Stimulated activated CD8-positive, alpha-beta memory T cell treated with anti-CD3 and anti-CD28 coated beads, Interleukin-2, amount 100 ng/mL, for 1 hour (primary cell): ENCODE data around the gene SLFN5.
"Not testable (repeated sequence)": the region's sequence is repeated elsewhere in the genome, so short reads cannot be mapped to it uniquely, and the experiment has no call there.

ENCODE experiments used
- DNase-seq, 2 donors: peaks; one replicate each; pipeline ENCODE4 v3.0.0-alpha.2; 2020; ENCODE audit warnings: low read depth in 2 of 2

SLFN5 gene

DNA sequence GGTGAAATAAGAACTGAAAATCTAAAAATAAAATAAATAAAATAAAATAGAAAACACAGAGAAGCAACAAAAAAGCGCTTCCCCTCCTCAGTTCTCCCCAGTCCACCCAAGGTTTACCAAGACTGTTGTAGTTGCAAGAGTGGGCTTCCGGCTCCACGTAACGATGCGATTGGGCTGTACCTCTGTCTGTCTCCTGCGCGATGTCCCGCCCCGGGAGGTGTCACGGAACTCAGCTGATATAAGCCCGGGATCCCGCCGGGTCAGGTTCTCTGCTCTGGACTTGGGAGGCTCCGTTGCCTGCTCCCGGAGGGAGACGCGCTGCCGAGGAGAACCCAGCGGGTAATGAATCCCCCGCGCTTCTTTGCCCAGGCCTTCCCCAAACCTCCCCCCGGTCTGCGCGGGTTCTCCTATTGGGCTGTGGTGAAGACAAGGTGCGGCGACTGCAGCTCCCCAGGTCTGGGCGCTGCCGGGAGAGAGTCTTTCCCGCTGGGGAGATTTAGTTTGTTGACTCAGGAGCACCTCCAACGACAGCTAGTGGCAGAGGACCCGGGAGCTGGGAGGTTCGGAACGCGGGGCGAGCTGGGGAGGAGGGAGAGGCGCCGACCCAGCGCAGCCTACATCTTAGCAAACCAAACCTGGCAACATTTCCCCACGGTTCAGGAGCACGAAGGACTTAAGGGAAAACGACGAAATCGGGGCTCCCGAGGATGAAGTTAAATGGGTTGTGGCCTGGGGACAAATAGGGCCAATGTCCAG, at the start of gene SLFN5:
Gene SLFN5, plus strand, starts transcription at position 268 of the 756 bp plus-strand sequence. CDS start 15,619 bp downstream, outside the sequence.
- peak; percentile 91 to 92 for DNase-seq

DNA sequence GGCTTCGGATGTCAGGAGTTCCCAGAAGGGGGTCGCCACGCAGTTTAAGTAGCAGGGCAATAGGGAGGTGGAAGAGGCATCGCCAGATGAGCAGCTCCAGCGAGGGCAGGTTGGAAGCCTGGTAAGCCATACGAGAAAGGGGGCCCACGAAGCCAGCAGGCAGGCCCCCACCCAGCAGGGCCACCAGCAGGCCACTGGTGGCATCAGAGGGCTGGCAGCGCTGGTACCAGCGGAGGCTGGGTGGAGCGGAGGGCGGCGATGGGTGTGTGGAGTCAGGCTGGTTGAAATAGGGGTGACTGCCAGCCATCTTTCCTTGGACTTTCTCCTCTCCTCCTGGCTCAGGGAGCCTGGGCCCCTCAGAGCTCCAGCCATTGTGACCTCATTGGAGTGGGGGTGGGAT, 48.9 kb upstream of the SLFN5 start, which contains the start of gene SLC35G3:
Gene SLC35G3, minus strand, starts transcription at position 393 of the 400 bp plus-strand sequence. Its CDS starts 86 bp downstream, at position 307.
- DNase-seq = not testable (repeated sequence)

DNA sequence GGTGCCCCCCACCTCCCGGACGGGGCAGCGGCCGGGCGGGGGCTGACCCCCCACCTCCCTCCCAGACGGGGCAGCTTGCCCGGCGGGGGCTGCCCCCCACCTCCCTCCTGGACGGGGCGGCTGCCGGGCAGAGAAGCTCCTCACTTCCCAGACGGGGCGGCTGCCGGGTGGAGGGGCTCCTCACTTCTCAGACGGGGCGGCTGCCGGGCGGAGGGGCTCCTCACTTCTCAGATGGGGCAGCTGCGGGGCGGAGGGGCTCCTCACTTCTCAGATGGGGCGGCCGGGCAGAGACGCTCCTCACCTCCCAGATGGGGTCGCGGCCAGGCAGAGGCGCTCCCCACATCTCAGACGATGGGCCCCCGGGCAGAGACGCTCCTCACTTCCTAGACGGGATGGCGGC, 47.8 kb upstream of the SLFN5 start:
- DNase-seq = not testable (repeated sequence)

GRCh38 chr17:35202582-35202981, 40.3 kb upstream of the SLFN5 start:
- not testable (repeated sequence) for DNase-seq

DNA sequence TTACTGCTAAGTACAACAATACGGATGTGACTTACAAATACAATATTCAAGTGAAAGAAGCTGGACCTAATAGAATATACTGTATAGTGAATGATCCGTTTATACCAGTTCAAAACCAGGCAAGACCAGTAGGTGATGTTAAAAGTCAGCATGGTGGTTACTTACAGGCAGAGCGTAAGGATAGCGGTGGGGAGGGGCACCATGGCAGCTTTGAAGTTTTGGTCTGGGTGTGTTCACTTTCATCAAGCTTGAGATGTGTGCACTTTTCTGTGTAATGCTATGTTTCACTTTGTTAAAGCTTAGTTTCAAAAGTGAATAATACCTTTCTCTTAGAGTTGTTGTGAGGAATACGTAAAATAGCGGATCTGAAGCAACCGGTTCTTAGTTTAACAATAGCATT, 32.1 kb upstream of the SLFN5 start:
- DNase-seq = no peak

GRCh38 chr17:35212668-35213067, 30.2 kb upstream of the SLFN5 start:
- no peak for DNase-seq

DNA sequence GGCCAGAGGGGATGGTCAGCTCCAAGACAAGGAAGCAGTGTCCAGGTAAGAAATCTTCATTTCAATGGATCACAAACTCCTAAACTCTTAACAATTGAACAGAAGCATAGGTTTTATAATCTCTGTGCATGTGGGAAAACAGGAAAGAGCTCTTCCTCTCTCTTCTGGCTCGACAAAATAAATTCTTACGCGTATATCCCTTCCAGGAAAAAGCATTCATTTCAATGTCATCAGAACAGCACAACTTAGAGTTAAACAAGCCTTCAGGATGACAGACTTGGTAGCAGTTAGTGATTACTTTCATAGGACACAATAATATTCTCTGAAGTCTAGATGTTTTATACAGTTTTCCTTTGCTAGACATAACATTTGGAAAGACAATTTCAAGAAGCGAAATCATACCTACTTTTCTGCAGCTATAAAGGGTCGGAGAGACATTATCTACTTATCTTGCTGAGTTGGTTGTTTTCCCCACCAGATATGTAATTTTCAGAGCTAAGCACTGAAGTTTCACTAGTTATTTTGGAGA, 29.4 kb upstream of the SLFN5 start:
- no peak for DNase-seq

- no peak for DNase-seq
These were observed 28.7 kb upstream of the SLFN5 start for GRCh38 chr17:35214192-35214591.

- DNase-seq = no peak
These were observed 28.1 kb upstream of the SLFN5 start for GRCh38 chr17:35214631-35215273.

DNA sequence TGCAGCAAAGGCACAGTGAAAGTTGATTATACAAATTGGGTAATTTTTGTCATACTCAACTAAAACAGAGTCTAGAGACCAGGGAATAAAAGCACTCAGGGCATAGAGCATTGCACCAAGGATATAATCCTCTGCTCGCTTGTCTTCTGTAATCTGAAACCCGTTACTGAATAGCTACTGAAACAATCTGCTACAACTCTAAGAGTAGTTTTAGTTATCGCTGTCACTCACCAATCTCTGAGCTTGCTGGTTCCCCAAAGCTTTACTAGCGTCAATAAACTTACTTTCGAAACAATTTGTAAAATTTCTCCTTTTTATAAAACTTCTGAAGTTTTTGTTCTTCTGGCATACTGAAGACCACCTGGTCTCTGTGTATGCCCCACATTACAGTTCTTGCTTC, 25.8 kb upstream of the SLFN5 start:
- no peak for DNase-seq

DNA sequence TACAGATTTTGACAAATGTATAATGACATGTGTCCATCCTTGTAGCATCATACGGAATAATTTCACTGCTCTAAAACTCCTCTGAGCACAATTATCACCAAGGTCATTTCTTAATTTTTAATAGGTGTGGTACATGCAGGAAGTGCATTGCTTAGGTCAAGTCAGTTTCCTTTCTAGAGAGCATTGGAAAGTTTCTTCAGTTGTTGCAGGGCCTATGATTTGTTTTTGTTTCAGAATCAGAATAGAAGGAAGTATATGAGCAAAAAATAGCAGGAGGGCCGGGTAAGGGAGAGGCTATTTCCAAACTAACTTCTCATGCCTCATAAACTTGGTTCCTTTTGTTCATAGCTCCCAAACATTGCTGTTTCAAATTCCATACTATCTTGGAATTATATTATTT, 24.0 kb upstream of the SLFN5 start:
- no peak for DNase-seq

DNA sequence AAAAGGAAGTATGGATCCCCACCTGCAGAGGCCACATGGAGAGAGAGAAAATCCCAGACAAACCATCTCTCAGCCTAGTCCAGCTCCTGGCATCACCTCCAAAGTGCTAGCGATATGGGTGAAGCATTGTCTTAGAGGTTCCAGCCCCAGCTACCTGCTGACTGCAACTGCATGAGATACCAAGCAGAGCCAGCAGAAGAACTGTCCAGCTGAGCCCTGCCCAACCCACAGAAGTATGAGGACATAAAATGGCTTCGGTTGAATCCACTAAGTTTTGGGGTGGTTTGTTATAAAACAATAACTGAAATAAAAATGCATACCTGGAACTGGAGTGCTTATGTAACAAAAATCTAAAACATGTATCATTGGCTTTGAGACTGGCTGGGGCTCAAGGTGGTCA, 20.4 kb upstream of the SLFN5 start:
- DNase-seq = no peak

DNA sequence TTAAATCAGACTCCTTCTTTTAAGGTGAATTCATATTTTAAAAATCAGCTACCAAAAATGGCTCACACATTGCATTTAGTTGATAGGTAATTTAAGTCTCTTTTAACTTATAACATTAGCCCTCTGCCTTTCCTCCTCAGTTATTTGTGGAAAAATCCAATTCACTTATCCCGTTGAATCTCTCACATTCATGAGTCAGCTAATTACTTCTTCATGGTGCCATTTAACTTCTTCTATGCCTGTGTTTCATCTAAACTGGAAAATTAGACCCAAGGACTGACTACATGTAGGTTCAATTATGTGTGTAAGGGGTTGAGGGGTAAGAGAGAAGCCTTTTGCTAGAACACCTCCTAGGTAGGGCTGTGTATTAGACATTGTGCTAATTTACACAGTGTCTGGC, 18.4 kb upstream of the SLFN5 start:
- no peak for DNase-seq

- DNase-seq = no peak
These were observed 15.3 kb upstream of the SLFN5 start for GRCh38 chr17:35227546-35227945.

DNA sequence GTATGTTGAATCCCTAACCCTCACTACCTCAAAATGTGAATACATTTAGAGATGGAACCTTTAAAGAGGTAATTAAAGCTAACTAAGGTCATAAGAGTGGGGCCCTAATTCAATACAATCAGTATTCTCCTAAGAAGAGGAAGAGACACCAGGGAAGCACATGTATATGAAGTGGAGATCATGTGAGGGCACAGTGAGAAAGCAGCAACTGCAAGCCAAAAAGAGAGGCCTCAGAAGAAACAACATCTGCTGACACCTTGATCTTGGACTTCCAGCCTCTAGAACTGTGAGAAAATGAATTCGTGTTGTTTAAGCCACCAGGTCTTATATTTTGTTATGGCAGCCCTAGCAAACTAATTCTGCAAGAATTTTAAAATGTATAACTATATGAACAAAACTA, 13.2 kb upstream of the SLFN5 start:
- no peak for DNase-seq

DNA sequence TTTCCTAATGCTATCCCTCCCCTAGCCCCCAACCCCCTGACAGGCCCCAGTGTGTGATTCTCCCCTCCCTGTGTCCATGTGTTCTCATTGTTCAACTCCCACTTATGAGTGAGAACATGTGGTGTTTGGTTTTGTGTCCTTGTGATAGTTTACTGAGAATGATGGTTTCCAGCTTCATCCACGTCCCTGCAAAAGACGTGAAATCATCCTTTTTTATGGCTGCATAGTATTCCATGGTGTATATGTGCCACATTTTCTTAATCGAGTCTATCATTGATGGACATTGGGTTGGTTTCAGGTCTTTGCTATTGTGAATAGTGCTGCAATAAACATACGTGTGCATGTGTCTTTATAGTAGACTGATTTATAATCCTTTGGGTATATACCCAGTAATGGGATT, 8.6 kb upstream of the SLFN5 start:
- DNase-seq = not testable (repeated sequence)

DNA sequence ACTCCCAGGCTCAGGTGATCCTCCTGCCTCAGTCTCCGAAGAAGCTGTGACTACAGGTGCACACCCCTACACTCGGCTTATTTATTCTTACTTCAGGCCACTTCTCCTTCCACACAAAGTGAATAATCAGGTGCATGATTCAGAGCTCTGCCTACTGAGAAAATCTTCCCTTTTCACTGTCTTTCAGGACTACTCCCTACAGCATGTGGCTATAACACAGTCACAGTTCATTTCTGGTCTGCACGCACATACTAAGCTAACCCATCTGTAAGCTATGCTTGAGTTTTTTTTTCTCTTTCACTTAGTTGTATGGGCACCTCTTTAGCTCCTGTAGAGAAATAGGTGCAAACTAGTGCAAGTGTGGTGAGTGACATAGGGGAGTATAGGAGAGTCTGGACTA, 7.6 kb upstream of the SLFN5 start:
- no peak for DNase-seq

- DNase-seq = no peak
These were observed 7.0 kb upstream of the SLFN5 start for GRCh38 chr17:35235917-35236316.

DNA sequence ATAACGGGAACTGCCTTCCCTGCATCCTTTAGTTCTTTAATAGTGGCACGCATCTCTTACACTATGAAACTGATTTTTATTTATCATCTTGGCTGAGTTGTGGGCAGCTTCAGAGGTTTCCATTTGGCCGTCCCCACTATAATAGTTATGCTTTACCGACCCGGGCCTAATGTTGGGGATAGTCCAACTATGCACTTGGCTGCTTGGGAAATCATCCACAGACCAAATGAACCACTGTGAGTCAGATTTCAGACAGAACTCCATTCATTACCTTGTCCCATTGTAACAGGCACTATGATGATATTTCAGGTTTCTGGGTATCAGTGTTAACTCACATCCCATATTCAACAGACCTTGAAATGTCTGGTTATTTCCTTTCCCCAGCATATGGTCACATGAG, 6.1 kb upstream of the SLFN5 start:
- DNase-seq = no peak

- DNase-seq = no peak
These were observed 4.1 kb upstream of the SLFN5 start for GRCh38 chr17:35238821-35239220.

GRCh38 chr17:35239823-35240222, 3.0 kb upstream of the SLFN5 start:
- no peak for DNase-seq

DNA sequence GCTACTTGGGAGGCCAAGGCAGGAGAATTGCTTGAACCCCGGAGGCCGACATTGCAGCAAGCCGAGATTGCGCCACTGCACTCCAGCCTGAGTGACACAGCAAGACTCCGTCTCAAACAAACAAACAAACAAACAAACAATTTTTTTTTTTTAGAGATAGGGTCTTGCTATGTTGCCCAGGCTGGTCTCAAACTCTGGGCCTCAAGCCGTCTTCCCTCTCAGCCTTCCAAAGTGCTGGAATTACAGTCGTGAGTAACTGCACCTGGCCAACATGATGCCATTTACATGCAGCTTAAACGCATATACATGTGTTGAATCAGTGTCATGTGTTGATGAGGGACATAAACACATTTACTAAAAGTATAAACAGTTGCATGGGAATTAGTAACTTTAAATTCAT, 2.0 kb upstream of the SLFN5 start:
- DNase-seq = no peak

- no peak for DNase-seq
These were observed 1.4 kb upstream of the SLFN5 start for GRCh38 chr17:35241520-35241919.
